ENCODE results near the gene C12orf75. TPM values are rescaled to one million over a fixed set of nuclear protein-coding genes. Genes with fewer than 3 reads are reported as not detected.
A peak's percentile ranks its signal among the peaks of the same experiment; 100 is the strongest.
"Not testable (repeated sequence)": the region's sequence is repeated elsewhere in the genome, so short reads cannot be mapped to it uniquely, and the experiment has no call there.

C12orf75 gene
- polyA plus RNA-seq, 3 donors = 51.2 to 94.3 (median 87.7) TPM

DNA sequence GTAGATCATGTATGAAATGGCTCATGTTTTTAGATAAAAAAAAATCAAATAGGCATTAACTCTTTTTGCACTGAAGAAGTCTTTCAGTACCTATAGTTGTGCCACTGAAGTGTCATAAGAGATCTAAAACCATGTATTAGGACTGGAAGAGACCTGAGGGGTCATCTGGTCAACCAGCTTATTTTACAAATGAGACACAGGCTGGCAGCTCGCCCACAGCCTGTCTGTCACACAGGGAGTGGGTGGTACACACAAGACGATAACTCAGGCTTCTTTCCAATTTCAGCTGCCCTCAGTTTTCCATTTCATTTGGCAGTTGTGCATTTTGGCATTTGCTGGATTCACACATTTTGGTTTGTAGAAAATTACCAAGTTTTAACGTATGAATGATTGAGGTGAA, 34.7 kb downstream of the C12orf75 start:
- DNase-seq = no peak

DNA sequence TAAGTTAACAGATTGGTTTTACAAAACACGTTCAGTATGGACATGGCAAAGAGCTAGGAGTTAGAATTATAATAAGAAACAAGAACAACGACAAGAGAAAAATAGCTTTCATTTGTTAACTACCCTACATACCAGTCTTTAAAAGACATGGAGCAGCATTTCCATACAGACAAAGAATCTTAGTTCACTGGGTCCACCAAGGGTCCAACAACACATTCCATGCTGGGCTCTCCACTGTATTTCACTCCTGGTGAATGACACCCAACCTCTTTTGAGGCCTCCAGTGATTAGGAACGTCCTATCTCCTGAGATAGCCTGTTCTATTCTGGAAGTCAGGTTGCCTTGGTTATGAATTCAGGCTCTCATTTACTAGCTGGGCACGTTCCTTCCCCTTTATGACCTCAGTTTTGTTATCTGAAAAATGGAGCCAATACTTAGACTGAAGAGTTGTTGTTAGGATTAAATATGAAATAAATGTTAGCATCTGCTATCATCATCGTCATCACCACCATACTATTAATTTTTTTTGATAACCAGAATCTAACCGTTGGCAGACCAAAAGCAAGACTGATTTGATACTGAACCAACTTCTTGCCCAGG, 37.7 kb downstream of the C12orf75 start:
- DNase-seq = no peak

DNA sequence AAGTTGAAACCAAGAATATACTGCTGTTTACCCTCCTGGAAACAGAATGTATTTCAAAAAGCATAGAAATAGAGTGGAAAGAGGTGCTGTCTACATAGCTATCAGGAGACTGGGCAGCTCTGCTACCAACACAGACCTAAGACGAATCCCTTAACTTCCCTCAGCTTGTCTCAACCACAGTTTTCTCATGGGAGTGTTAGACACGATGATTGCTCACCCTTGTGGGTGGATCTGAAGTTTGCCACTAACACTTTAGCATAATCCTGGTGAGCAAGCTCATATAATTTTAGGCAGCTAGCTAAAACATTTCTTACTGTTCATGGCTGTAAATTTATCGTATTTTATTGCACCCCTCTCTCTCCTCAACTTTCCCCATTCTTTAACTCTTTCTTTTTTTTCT, 38.5 kb downstream of the C12orf75 start:
- no peak for DNase-seq

DNA sequence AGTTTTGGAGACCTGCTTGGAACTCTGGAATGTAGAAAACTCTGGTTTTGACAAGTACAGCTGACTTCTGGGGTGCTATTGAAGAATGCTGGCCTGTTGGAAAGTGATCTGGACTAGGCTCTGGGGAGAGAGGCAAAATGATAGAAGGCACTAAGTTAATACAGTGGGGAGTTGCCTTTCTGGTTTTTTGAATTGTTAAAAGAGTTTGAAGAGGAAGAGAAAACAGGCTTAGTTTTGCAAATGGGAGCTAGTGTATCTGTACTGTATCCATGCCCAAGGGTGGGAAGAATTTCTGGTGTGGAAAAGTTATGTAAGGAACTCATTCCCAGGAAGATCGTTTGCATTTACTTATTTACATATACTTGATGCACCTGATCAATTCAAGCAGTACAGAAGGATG, 43.8 kb downstream of the C12orf75 start:
- DNase-seq = no peak

DNA sequence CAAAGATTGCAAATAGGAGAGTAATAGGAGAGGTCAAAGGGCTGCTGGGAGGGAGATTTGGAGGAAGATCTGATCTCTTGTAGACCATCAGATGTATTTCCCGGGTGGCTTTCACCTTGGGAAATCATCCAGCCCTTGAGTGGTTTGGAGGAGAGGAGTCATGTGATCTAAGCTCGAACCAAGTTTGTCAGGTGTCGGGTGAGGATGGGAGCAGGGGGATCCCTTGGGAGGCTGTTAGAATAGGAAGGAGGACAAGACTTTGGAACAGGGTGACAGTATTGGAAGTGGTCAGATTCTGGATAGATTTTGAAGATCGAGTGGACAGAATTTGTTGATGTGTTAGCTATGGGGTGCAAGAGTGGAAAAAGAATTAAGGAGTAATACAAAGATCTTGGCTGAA, 46.6 kb downstream of the C12orf75 start:
- DNase-seq = no peak

DNA sequence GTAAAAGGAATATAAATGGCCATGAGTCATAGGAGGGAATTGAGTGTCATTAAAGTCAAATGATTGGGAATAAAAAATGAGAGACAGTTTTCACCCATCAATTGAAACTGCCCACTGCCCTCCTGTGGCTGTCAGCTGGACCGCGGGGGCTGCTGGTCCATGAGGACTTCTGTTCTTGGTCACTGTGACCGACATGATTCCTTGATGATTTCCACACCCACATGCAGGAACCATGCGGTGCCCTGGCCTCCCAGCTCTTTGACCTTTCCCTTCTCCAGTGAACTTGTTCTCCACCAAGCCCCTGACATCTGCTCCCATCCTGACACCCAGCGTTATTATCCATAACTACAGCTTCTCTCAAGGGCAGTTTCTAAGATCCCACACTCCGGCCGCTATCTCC, 48.4 kb downstream of the C12orf75 start:
- DNase-seq = no peak

DNA sequence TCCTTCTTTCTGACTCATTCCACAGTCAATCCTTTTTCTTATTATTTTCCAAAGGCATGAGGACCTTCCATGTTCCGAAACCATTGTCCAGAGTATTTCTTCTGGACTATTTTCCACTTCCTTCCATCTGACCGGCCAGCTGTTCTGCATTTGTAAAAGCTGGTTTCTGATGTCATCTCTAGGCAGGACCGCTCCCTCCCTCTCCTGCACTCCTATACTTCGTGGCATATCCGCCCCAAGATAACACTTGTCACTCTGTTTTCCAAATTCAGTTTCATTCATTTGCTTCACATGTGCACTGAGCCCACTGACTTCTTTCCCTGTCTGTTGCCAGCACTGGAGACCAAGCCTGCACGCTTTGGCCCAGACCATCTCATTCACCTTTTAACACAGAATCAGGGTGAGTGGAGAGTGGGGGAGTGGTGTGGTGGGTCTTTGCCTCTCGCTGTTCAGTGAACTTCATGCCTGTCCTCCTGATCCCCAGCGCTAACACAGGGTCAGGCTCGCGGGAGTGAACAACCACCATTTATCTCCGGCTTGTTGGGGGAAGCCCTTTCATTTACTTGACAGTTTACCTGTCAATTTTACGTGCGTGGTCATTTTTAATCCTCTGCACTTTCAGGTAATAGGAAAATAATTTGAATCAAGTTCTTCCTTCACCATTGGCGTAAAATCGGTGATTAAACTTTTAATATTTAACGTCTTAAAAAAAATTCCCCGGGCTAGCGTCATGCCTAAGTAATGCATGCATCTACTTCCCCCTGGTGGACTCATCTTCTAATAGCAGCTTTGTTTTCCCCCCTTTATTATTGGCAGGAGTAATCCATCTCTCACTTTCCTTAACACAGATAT, 52.5 kb downstream of the C12orf75 start:
- DNase-seq = peak; percentile 50

DNA sequence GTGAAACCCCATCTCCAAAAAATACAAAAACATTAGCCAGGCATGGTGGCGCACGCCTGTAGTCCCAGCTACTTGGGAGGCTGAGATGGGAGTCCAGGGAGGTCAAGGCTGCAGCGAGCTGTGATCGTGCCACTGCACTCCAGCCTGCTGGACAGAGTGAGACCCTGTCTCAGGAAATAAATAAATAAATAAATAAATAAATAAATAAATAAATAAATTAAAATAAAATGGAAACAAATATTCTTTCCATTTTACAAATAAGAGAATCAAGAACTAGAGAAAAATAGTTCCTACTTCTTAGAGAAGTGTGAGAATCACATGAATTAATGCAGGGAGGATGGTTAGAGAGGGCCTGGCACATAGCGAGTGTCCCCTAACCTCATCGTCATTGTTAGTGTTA, 53.7 kb downstream of the C12orf75 start:
- DNase-seq = no peak

DNA sequence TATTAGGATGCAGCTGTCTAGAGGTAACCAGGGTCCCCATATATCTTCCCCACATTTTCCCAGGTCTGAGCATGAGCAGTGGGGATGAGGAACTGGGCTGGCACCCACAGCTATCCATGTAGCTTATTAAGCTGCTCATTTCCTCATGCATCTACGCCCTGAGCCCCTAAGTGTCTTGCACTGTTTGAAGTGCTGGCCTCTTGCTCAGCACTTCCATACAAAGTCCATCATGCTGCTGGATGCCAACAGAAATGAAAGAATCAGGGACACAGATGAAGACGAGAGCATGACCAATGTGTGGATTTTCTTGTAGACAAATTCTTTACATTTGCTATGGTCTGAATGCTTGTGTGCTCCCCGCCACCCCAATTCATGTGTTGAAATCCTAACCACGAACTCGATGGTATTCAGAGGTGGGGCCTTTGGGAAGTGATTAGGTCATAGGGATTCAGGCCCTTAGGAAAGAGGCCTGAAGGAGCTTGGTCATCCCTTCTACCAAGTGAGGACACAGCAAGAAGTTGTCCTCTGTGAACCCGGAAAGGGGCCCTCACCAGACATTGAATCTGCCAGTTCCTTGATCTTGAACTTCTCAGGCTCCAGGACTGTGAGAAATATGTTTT, 54.5 kb downstream of the C12orf75 start:
- DNase-seq = no peak

DNA sequence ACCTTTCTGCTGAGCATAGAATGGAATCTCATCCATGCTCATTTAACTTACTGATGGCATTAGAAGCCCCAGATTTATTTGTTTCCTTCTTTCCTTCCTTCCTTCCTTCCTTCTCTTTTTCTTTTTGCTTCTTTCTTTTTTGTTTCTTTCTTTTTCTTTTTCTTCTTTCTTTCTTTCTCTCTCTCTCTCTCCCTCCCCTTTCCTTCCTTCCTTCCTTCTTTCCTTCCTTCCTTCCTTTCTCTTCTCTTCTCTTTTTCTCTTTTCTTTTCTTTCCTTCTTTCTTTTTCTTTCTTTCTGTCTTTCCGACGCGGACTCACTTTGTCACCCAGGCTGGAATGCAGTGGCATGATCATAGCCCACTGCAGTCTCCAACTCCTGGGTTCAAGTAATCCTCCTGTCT, 55.9 kb downstream of the C12orf75 start:
- DNase-seq = no peak

DNA sequence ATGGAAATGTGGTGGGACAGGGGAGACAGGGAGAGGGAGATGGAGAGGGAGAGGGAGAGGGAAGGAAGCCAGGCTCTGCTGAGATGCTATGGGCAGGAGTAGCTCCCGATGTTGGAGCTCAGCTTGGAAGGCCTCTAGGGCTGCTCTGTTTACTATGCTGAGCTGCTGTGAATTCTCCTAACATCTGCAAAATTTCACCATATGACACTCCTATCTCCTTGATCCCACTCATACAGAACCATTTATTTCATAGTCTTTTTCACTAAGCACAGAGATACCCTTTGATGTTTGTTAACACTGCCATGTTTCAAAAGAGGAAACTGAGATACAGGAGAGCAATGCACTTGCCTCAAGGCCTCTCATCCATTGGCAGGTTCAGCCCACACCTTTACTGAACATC, 60.7 kb downstream of the C12orf75 start:
- DNase-seq = peak; percentile 17

DNA sequence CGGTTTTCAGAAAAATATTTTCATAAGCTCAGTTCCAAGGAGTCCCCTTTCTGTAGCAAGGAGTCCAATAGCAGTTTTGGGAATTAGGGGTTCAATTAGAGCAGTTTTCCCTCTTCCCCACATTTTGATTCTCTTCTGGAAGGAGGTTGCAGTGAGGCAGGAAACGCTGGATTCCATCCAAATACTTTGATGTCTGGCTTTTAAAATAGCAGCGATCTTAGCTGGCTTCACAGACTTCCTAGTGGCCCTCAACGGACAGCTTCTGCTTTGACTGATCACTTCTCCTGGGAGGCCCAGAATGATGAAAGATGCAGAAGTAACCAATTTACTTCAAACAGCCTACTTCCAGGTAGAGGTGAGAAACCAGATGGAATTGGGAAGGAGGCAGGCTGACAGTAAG, 63.1 kb downstream of the C12orf75 start:
- peak; percentile 22 for DNase-seq

DNA sequence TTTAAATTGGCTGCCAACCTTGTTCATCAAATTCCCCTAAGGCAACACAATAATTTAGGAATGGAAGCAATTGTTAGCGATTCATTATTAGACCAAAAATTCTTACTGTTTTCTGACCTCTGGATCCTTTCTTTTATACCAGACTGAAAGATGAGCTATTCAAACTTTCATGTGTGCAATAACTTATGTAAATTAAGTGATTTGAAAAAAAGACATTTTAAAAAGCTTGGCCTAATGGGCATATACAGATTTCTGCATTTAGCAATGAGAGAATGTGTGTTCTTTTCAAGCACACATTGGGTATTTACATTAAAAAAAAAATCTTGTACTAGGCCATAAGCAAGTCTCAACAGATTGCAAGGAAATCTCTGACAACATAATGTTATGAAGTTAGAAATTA, 65.5 kb downstream of the C12orf75 start:
- DNase-seq = no peak

DNA sequence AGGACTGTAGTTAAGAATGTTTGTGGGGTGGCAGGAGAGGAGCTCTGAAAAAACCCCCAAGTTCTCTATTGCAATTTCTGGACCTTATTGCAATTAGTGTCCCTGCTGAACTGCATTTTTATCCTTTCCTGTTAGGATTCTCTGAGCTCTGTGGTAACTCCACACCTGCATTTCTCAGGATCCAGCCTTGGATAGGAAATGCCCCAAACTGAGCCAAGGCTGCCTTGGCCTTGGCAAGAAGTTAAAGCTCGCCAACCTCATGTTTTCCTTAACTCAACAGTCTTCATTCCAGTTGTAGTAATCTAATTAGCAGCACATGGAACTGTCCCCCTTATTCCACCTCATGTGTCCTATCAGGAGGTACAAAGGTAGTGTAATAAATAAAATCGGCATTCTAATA, 66.5 kb downstream of the C12orf75 start:
- DNase-seq = no peak

DNA sequence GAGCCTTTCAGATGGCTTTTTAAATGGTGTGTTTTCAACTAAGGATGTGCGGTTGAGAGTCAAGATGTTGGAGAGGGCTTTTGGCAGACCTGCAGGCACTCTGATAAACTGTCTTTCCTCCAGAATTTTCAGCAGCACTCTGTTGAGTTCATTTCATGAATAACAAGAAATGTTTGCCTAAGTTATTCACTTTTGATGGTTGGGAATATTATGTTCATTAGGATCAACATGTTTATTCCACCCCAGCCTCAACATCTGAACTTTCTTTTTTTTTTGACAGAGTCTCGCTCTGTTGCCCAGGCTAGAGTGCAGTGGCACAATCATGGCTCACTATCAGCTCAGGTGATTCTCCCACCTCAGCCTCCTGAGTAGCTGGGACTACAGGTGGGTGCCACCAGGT, 68.4 kb downstream of the C12orf75 start:
- no peak for DNase-seq

DNA sequence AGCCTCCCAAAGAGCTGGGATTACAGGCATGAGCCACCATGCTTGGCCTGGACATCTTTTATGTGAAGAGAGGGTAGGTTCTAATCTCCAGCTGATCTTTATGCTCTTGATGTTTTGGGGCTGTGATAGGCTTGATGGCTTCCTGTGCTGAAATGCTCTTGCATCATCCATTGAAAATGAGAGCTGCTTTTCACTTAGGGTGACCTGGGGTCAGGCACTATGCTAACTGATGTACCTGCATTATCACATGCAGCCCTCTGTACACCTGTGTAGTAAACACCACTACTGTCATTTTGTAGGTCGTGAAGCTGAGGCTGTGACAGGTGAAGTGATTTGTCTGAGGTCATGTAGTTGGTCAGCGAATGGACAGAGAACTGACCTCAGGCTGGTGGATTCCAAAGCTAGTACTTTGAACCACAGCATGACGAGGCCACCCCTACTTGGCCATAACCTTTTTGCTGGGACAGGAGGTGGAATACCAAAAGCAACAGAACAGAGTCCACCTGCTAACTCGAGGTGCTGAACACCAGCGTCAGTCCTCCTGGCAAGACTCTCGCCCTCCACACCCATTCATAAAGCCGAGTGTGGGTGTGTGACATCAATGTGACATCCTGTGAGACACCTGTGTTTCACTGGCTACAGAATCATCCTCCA, 69.1 kb downstream of the C12orf75 start:
- no peak for DNase-seq

DNA sequence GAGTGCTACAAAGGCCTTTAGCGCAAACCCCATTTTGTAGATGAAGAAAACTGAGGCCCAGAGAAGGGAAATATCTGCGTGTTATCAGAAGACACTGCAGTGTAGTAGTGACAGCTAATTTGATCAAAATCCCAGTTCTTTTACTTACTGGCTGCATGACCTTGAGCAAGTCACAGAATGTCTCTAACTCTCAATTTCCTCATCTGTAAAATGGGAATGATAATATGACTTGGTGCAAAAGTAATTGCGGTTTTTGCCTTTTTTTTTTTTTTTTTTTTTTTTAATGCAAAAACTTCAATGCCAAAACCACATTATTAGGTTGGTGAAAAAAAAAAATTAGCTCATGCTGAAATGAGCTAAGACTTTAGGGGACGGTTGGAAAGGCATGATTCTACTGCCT, 69.7 kb downstream of the C12orf75 start:
- no peak for DNase-seq

DNA sequence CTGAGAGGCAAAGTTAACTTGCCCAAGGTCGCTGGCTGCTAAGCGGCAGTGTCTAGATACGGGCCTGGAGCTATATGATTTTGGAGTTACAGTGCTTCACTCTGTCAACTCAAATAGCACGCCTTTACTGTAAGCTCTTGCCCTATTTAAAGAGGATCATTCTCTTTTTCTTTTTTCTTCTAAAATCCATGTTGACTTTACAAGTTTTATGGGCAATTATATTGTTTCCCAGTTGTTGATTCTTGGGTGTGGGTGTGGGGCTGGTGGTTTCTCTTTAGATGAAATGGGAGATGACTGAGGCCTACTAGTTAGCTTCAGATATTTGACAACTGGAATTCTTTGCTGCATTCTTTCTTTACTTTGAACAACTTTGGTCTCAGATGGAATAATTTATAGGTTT, 70.7 kb downstream of the C12orf75 start:
- peak; percentile 23 for DNase-seq

DNA sequence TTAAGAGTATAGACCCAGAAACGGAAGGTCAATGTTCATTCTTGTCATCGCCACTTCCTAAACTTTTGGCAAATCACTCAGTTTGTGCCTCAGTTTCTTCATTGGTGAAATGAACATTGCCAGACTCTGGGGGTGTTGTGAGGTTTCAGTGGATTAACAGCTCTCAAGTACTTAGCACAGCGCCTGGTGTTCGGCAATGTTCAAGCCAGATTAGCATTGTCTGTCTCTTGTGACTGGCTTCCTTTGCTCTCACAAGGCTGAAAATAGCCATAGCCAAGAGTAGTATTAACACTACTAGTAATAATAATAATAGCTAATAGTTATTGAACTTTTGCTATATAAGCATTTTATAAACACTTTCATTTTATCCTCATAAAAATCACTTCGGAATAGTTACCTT, 71.9 kb downstream of the C12orf75 start:
- DNase-seq = no peak

DNA sequence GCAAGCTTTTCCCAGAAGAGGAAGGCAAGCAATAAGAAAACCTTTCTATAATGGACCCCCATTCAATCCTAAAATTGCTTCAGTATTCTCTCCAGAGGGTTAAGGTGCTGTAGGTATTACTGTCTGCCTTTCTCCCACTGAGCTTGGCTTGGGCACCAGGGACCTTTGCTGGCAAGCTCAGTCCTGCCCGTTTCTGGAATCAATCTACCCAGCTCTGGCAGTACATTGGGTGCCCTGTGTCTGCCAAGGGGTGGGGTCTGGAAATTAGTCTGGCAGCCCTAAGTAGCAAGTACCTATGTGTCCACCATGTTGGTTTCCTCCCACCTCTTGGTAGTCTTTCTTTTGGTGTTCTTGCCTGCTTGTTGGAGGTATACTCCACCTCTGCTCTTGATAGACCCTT, 72.6 kb downstream of the C12orf75 start:
- no peak for DNase-seq

DNA sequence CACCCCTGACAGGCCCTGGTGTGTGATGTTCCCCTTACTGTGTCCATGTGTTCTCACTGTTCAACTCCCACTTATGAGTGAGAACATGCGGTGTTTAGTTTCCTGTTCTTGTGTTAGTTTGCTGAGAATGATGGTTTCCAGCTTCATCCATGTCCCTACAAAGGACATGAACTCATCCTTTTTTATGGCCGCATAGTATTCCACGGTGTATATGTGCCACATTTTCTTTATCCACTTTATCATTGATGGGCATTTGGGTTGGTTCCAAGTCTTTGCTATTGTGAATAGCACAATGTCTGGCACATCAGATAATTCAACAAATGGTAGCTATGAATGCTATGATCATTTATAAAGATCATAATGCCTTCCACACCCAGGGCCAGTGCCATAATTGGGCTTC, 73.6 kb downstream of the C12orf75 start:
- DNase-seq = not testable (repeated sequence)

DNA sequence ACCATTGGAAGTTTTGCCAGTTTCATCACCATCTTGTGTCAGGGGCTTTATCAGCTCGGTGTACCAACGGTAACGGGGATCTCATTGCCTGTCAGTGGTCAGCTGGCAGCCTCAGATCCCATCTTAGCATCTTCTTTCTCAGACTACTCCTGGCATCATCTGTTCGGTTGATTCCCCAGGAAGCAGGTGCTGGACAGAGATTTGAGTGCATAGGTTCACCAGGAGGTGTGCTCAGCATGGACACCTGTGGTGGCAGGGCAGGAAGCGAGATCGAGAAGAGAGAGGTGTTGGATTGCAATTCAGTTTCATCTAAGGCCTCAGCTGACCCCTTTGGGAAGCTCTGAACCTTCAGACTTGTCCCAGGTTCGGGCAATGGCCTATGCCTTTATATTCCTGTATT, 76.0 kb downstream of the C12orf75 start:
- DNase-seq = no peak

DNA sequence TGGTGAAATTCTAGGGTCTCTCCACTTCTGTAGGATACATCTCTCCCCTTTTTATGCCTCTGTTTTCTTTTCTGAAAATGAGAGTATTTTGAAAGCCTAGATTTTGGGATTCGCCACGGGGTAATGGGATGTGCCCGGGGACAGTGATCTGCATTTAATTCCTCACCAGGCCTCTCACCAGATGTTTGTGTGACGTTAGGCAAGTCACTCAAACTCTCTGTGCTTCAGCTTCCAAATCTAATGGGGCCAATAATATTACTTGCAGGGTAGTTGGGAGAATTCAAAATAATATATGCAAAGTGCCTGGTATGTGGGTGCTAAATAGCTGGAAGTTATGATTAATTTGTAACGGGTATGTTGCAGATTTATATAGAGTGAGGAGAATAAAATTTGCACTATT, 78.8 kb downstream of the C12orf75 start:
- no peak for DNase-seq
